Neuronal stem cell (in vitro differentiated cells): Measurements from ENCODE around the gene SLC25A1.
A peak's percentile ranks its signal among the peaks of the same experiment; 100 is the strongest.

ENCODE experiments used
- DNase-seq: peaks from one replicate; pipeline ENCODE4 v3.0.0-alpha.2; 2013; ENCODE audit warnings: low spot score
- H2AFZ ChIP-seq: one replicate; pipeline ENCODE4 v1.6.1; 2013; ENCODE audit warnings: mild to moderate bottlenecking, low read length, inconsistent platforms
- H2AK5ac ChIP-seq: 2 replicates; pipeline ENCODE4 v1.6.1; 2013; ENCODE audit warnings: low read depth, mild to moderate bottlenecking, inconsistent platforms, low read length, moderate library complexity, mixed read lengths
- H2BK120ac ChIP-seq: 2 replicates; pipeline ENCODE4 v1.6.1; 2013; ENCODE audit warnings: low read depth, mild to moderate bottlenecking, inconsistent platforms, low read length, moderate library complexity, mixed read lengths
- H2BK12ac ChIP-seq: one replicate; pipeline ENCODE4 v1.6.1; 2013; ENCODE audit warnings: low read length, inconsistent platforms
- H2BK15ac ChIP-seq: 2 replicates; pipeline ENCODE4 v1.6.1; 2013; ENCODE audit warnings: mild to moderate bottlenecking, low read length, inconsistent platforms, mixed read lengths
- H2BK5ac ChIP-seq: one replicate; pipeline ENCODE4 v1.6.1; 2013; ENCODE audit warnings: inconsistent platforms, mild to moderate bottlenecking, low read length, moderate library complexity
- H3K14ac ChIP-seq: one replicate; pipeline ENCODE4 v1.6.1; 2013; ENCODE audit warnings: low read length, inconsistent platforms
- H3K18ac ChIP-seq: 2 replicates; pipeline ENCODE4 v1.6.1; 2013; ENCODE audit warnings: low read length, inconsistent platforms
- H3K23ac ChIP-seq: 2 replicates; pipeline ENCODE4 v1.6.1; 2013; ENCODE audit warnings: low read depth, mild to moderate bottlenecking, mixed read lengths, low read length, inconsistent platforms; ENCODE audit not compliant: poor library complexity
- H3K27ac ChIP-seq: replicated peaks from 3 replicates; pipeline ENCODE4 v1.5.1; 2013; ENCODE audit warnings: low read length, inconsistent platforms
- H3K27me3 ChIP-seq, 3 experiments: 2 replicates each; pipeline ENCODE4 v1.6.1; 2013; ENCODE audit warnings: low read length in 3 of 3, mild to moderate bottlenecking in 2 of 3, inconsistent platforms in 1 of 3, low read depth in 1 of 3, mixed read lengths in 1 of 3, moderate library complexity in 1 of 3; ENCODE audit not compliant: control insufficient read depth in 3 of 3, insufficient read depth in 3 of 3
- H3K36me3 ChIP-seq, 2 donors: replicated peaks in 1 of 2; 2 replicates each; pipeline ENCODE4 v1.6.1; 2013; ENCODE audit warnings: low read length in 2 of 2; ENCODE audit not compliant: control insufficient read depth in 2 of 2, insufficient read depth in 2 of 2
- H3K4ac ChIP-seq: 2 replicates; pipeline ENCODE4 v1.6.1; 2013; ENCODE audit warnings: inconsistent platforms, mild to moderate bottlenecking, low read length, moderate library complexity
- H3K4me1 ChIP-seq, 2 donors: 1 replicate in 1 of 2; 2 replicates in 1 of 2; pipeline ENCODE4 v1.6.1; 2013; ENCODE audit warnings: low read length in 2 of 2, low read depth in 1 of 2; ENCODE audit not compliant: control insufficient read depth in 2 of 2, insufficient read depth in 1 of 2
- H3K4me2 ChIP-seq: one replicate; pipeline ENCODE4 v1.6.1; 2013; ENCODE audit warnings: mild to moderate bottlenecking, low read length, inconsistent platforms; ENCODE audit not compliant: insufficient read depth, poor library complexity, severe bottlenecking
- H3K4me3 ChIP-seq, 2 donors: 2 replicates each; pipeline ENCODE4 v1.5.1; 2013; ENCODE audit warnings: low read length in 2 of 2, mild to moderate bottlenecking in 2 of 2, inconsistent platforms in 1 of 2, moderate library complexity in 1 of 2
- H3K79me1 ChIP-seq: one replicate; pipeline ENCODE4 v1.6.1; 2013; ENCODE audit warnings: low read depth, mild to moderate bottlenecking, inconsistent platforms, low read length, moderate library complexity
- H3K9ac ChIP-seq: one replicate; pipeline ENCODE4 v1.6.1; 2013; ENCODE audit warnings: mild to moderate bottlenecking, low read depth, low read length, inconsistent platforms; ENCODE audit not compliant: poor library complexity
- H3K9me3 ChIP-seq, 2 donors: replicated peaks in 1 of 2; 2 replicates each; pipeline versions ENCODE3 to v1.6.1; 2013; ENCODE audit warnings: low read length in 2 of 2, mild to moderate bottlenecking in 2 of 2, inconsistent platforms in 1 of 2, low read depth in 1 of 2, mixed read lengths in 1 of 2, moderate library complexity in 1 of 2; ENCODE audit not compliant: control insufficient read depth in 2 of 2, insufficient read depth in 1 of 2
- H4K8ac ChIP-seq: one replicate; pipeline ENCODE4 v1.6.1; 2013; ENCODE audit warnings: low read depth, mild to moderate bottlenecking, inconsistent platforms, low read length, moderate library complexity
- H4K91ac ChIP-seq: one replicate; pipeline ENCODE4 v1.6.1; 2013; ENCODE audit warnings: low read length, low read depth, mild to moderate bottlenecking, inconsistent platforms; ENCODE audit not compliant: poor library complexity
- WGBS, 2 donors: extraction: QIAGEN DNeasy Blood & Tissue Kit; methylation state at CpG; one replicate each; pipeline ENCODE4 v1.1.7; 2013; ENCODE audit warnings: missing lambda C conversion rate in 2 of 2, mixed read lengths in 1 of 2; ENCODE audit not compliant: insufficient read length in 2 of 2, insufficient replicate concordance in 1 of 2; ENCODE audit errors: extremely low coverage in 2 of 2; 5-methylcytosine and 5-hydroxymethylcytosine counted together

Gene SLC25A1

GRCh38 chr22:19184276-19184997 lies 5.9 kb upstream of the SLC25A1 start:
- H3K36me3 ChIP-seq: peaks cover 0 to 2% of the 10 kb centered on the region in 2 donors
- H3K9ac ChIP-seq: no peak overlapping the region
- H3K9me3 ChIP-seq: peaks cover 0 to 1% of the 10 kb centered on the region in 2 donors
- peak overlapping the region; percentile 25 for H3K23ac ChIP-seq
- no peak overlapping the region for H2BK5ac ChIP-seq
- H3K27me3 ChIP-seq: no peaks in the 10 kb centered on the region
- H3K4ac ChIP-seq: no peak overlapping the region
- H3K4me2 ChIP-seq: no peak overlapping the region
- H2AK5ac ChIP-seq: no peak overlapping the region
- H2BK15ac ChIP-seq: no peak overlapping the region
- H4K91ac ChIP-seq: no peak overlapping the region
- no peak overlapping the region for H3K18ac ChIP-seq
- no peak overlapping the region for H4K8ac ChIP-seq
- H3K27ac ChIP-seq: no peak overlapping the region
- H3K4me1 ChIP-seq: peaks cover 6% of the 10 kb centered on the region in 2 donors
- no CpG with 5 or more reads among the region's 20 CpGs for WGBS, 2 donors
- H3K79me1 ChIP-seq: no peaks in the 10 kb centered on the region
- no peak overlapping the region for H2BK12ac ChIP-seq
- H3K4me3 ChIP-seq: no peak overlapping the region
- no peak for DNase-seq
- H3K14ac ChIP-seq: no peak overlapping the region
- no peak overlapping the region for H2BK120ac ChIP-seq
- no peak overlapping the region for H2AFZ ChIP-seq

GRCh38 chr22:19183216-19183615 lies 4.7 kb upstream of the SLC25A1 start:
- no peak overlapping the region for H2BK15ac ChIP-seq
- no peaks in the 10 kb centered on the region for H3K27me3 ChIP-seq
- no peak overlapping the region for H4K91ac ChIP-seq
- H3K79me1 ChIP-seq: no peaks in the 10 kb centered on the region
- no peak overlapping the region for H4K8ac ChIP-seq
- H2AFZ ChIP-seq: no peak overlapping the region
- WGBS, 2 donors: no CpG with 5 or more reads among the region's 9 CpGs
- no peak overlapping the region for H3K18ac ChIP-seq
- no peak overlapping the region for H2BK120ac ChIP-seq
- no peak overlapping the region for H3K27ac ChIP-seq
- no peak overlapping the region for H3K4ac ChIP-seq
- H2BK12ac ChIP-seq: no peak overlapping the region
- no peak overlapping the region for H3K9ac ChIP-seq
- no peak overlapping the region for H3K4me2 ChIP-seq
- H3K4me3 ChIP-seq: peak overlapping the region in 1 of 2 donors; percentile 38
- peaks cover 6% of the 10 kb centered on the region in 2 donors for H3K4me1 ChIP-seq
- no peak for DNase-seq
- no peak overlapping the region for H3K14ac ChIP-seq
- no peak overlapping the region for H2BK5ac ChIP-seq
- H3K23ac ChIP-seq: peak overlapping the region; percentile 52
- H3K9me3 ChIP-seq: peaks cover 0 to 1% of the 10 kb centered on the region in 2 donors
- H3K36me3 ChIP-seq: peaks cover 0 to 2% of the 10 kb centered on the region in 2 donors
- H2AK5ac ChIP-seq: peak overlapping the region; percentile 19

GRCh38 chr22:19182472-19183157 lies 4.1 kb upstream of the SLC25A1 start:
- Histone ChIP-seq H3K27ac (no peak overlapping the region), H2BK120ac (no peak overlapping the region), H3K9ac (peak overlapping the region; percentile 83), H3K18ac (peak overlapping the region; percentile 35), H3K27me3 (no peaks in the 10 kb centered on the region), H4K8ac (no peak overlapping the region), H2AK5ac (peak overlapping the region; percentile 50), H3K4me1 (peaks cover 6 to 7% of the 10 kb centered on the region in 2 donors), H2AFZ (no peak overlapping the region), H3K4me2 (no peak overlapping the region), H2BK15ac (no peak overlapping the region), H3K14ac (no peak overlapping the region), H2BK5ac (no peak overlapping the region), H4K91ac (no peak overlapping the region), H3K79me1 (peaks cover 3% of the 10 kb centered on the region), H3K36me3 (peaks cover 0 to under 1% of the 10 kb centered on the region in 2 donors), H3K23ac (peak overlapping the region; percentile 60), H3K9me3 (peaks cover 0 to 1% of the 10 kb centered on the region in 2 donors), H2BK12ac (no peak overlapping the region), H3K4me3 (peak overlapping the region in 1 of 2 donors; percentile 63), H3K4ac (no peak overlapping the region)
- DNase-seq: no peak
- no CpG with 5 or more reads among the region's 9 CpGs for WGBS, 2 donors

- Histone ChIP-seq H3K4me2 (no peak overlapping the region), H3K4me1 (peaks cover 12 to 13% of the 10 kb centered on the region in 2 donors), H2BK15ac (no peak overlapping the region), H3K23ac (peak overlapping the region; percentile 60), H3K9me3 (peaks cover 0 to 1% of the 10 kb centered on the region in 2 donors), H2AK5ac (peak overlapping the region; percentile 50), H3K9ac (peak overlapping the region; percentile 83), H4K91ac (no peak overlapping the region), H3K4ac (no peak overlapping the region), H2BK5ac (no peak overlapping the region), H3K18ac (peak overlapping the region; percentile 35), H2BK12ac (no peak overlapping the region), H2BK120ac (no peak overlapping the region), H4K8ac (no peak overlapping the region), H3K36me3 (peaks cover 3 to 7% of the 10 kb centered on the region in 2 donors), H3K79me1 (peaks cover 6% of the 10 kb centered on the region), H3K27ac (no peak overlapping the region), H3K4me3 (peak overlapping the region in 1 of 2 donors; percentile 63), H3K27me3 (no peaks in the 10 kb centered on the region), H2AFZ (no peak overlapping the region), H3K14ac (no peak overlapping the region)
- no CpG with 5 or more reads among the region's 12 CpGs for WGBS, 2 donors
- DNase-seq: no peak
Measured at GRCh38 chr22:19181786-19182471, 3.4 kb upstream of the SLC25A1 start.
